Natural killer cell (primary cell): ENCODE data around the gene CYP2A6. TPM values are rescaled to one million over a fixed set of nuclear protein-coding genes. Genes with fewer than 3 reads are reported as not detected.
A peak's percentile ranks its signal among the peaks of the same experiment; 100 is the strongest.

Experiments
- ATAC-seq, 3 donors: fragments of 150-1000 bp in 2 of 3; fragments of 200-7000 bp in 1 of 3; cut with Tn5 transposase; 1 replicate in 1 of 3; 2 replicates in 2 of 3; pipeline ENCODE4 v1.10.0; 2021; ENCODE audit warnings: mild to moderate bottlenecking in 2 of 3, moderate library complexity in 2 of 3
- DNase-seq, 2 donors: peaks; one replicate each; pipeline versions ENCODE4 v3.0.0 to v3.0.0-alpha.2; 2013 to 2021; ENCODE audit warnings: mixed read lengths in 1 of 2
- H3K27ac ChIP-seq: one replicate; pipeline ENCODE4 v1.5.1; 2013; ENCODE audit warnings: mild to moderate bottlenecking, low read length
- H3K27me3 ChIP-seq: one replicate; pipeline ENCODE4 v1.6.1; 2013; ENCODE audit warnings: low read length; ENCODE audit not compliant: control insufficient read depth, insufficient read depth
- H3K36me3 ChIP-seq: one replicate; pipeline ENCODE4 v1.6.1; 2013; ENCODE audit warnings: low read length; ENCODE audit not compliant: control insufficient read depth, insufficient read depth
- H3K4me1 ChIP-seq: one replicate; pipeline ENCODE4 v1.6.1; 2013; ENCODE audit warnings: low read length; ENCODE audit not compliant: control insufficient read depth, insufficient read depth
- H3K4me3 ChIP-seq: one replicate; pipeline ENCODE4 v1.5.1; 2013; ENCODE audit warnings: low read length
- H3K9me3 ChIP-seq: one replicate; pipeline ENCODE4 v1.6.1; 2013; ENCODE audit warnings: low read length; ENCODE audit not compliant: control insufficient read depth, insufficient read depth
- H3K27ac Mint-ChIP-seq, 2 donors: one replicate each; pipeline ENCODE4 v1.8.0; 2022; ENCODE audit warnings: mild to moderate bottlenecking in 2 of 2, mixed read lengths in 2 of 2, moderate library complexity in 1 of 2
- H3K27me3 Mint-ChIP-seq, 2 donors: one replicate each; pipeline ENCODE4 v1.8.0; 2022; ENCODE audit warnings: low read depth in 2 of 2, mixed read lengths in 2 of 2
- H3K36me3 Mint-ChIP-seq: one replicate; pipeline ENCODE4 v1.8.0; 2022; ENCODE audit warnings: mixed read lengths
- H3K4me1 Mint-ChIP-seq, 2 donors: one replicate each; pipeline ENCODE4 v1.8.0; 2022; ENCODE audit warnings: mixed read lengths in 2 of 2
- H3K4me3 Mint-ChIP-seq: one replicate; pipeline ENCODE4 v1.8.0; 2022; ENCODE audit warnings: mild to moderate bottlenecking, moderate library complexity, mixed read lengths
- H3K9me3 Mint-ChIP-seq, 2 donors: one replicate each; pipeline ENCODE4 v1.8.0; 2022; ENCODE audit warnings: mixed read lengths in 2 of 2
- CTCF ChIP-seq: fragments of 200-600 bp; IDR thresholded peaks from one replicate; pipeline ENCODE4 v1.8.0; 2022; ENCODE audit warnings: antibody characterized with exemption
- WGBS: methylation state at CpG from one replicate; pipeline ENCODE4 v1.1.7; 2013; ENCODE audit warnings: missing lambda C conversion rate; ENCODE audit not compliant: insufficient coverage; 5-methylcytosine and 5-hydroxymethylcytosine counted together
- intact Hi-C: fragments of 100-400 bp; cut with micrococcal nuclease; formaldehyde crosslinking; loops from one replicate; pipeline ENCODE4 v1.14.2; 2022
- total RNA-seq, 4 donors: library from RNA; stranded (reverse); fragments of 120-200 nt in 1 of 4; gene quantifications; one replicate each; pipeline versions ENCODE4 v1.2.3 to v1.2.4, GENCODE V29; 2013 to 2022

Gene CYP2A6
- total RNA-seq, 3 donors from 2014 or later (not counting 1 experiment from before 2014, with no cell fraction given), result not detected

GRCh38 chr19:40804783-40805242 is 45.4 kb downstream of the CYP2A6 start:
- H3K27ac Mint-ChIP-seq, result peak overlapping the region; percentile 96 to 100

GRCh38 chr19:40803857-40804782 is 46.1 kb downstream of the CYP2A6 start:
- Mint-ChIP-seq H3K27me3 (no peaks in the 10 kb centered on the region), H3K27ac (peak overlapping the region; percentile 96 to 100), H3K36me3 (no peaks in the 10 kb centered on the region), H3K9me3 (no peaks in the 10 kb centered on the region), H3K4me3 (peak overlapping the region; percentile 95), H3K4me1 (peaks cover 83 to 89% of the 10 kb centered on the region in 2 donors)
- ATAC-seq (peak; percentile 2 to 15 (median 5)), DNase-seq (peak in 1 of 2 donors; percentile 88)
- peak overlapping the region; percentile 82 for H3K27ac ChIP-seq
- TF ChIP-seq CTCF, result no peak
- no peaks in the 10 kb centered on the region for H3K9me3 ChIP-seq
- peaks cover 40% of the 10 kb centered on the region for H3K36me3 ChIP-seq
- 83% methylated on average over 6 of the region's 6 CpGs for WGBS
- intact Hi-C loops, result no loop called here
- H3K4me3 ChIP-seq, result no peak overlapping the region
- H3K4me1 ChIP-seq, result peaks cover 89% of the 10 kb centered on the region
- H3K27me3 ChIP-seq, result no peaks in the 10 kb centered on the region

More at GRCh38 chr19:40804783-40805242, 45.4 kb downstream of the CYP2A6 start:
- no peak for ATAC-seq
- no peak for TF ChIP-seq CTCF
- Mint-ChIP-seq H3K27me3 (no peaks in the 10 kb centered on the region), H3K4me3 (peak overlapping the region; percentile 49), H3K9me3 (no peaks in the 10 kb centered on the region), H3K36me3 (no peaks in the 10 kb centered on the region), H3K4me1 (peaks cover 83 to 88% of the 10 kb centered on the region in 2 donors)
- intact Hi-C loops, result no loop called here
- H3K4me3 ChIP-seq, result no peak overlapping the region
- H3K27me3 ChIP-seq, result no peaks in the 10 kb centered on the region
- peaks cover 93% of the 10 kb centered on the region for H3K4me1 ChIP-seq
- peak in 1 of 2 donors; percentile 51 for DNase-seq
- H3K9me3 ChIP-seq, result no peaks in the 10 kb centered on the region
- 85% methylated on average over 7 of the region's 7 CpGs for WGBS
- H3K36me3 ChIP-seq, result peaks cover 44% of the 10 kb centered on the region
- peak overlapping the region; percentile 82 for H3K27ac ChIP-seq

GRCh38 chr19:40803170-40803856 is 46.9 kb downstream of the CYP2A6 start:
- no peak for ATAC-seq
- Histone ChIP-seq H3K27me3 (no peaks in the 10 kb centered on the region), H3K27ac (peak overlapping the region; percentile 82), H3K36me3 (peaks cover 33% of the 10 kb centered on the region), H3K9me3 (no peaks in the 10 kb centered on the region), H3K4me3 (no peak overlapping the region), H3K4me1 (peaks cover 86% of the 10 kb centered on the region)
- Mint-ChIP-seq H3K27me3 (no peaks in the 10 kb centered on the region), H3K4me1 (peaks cover 87 to 93% of the 10 kb centered on the region in 2 donors), H3K9me3 (no peaks in the 10 kb centered on the region), H3K27ac (peak overlapping the region; percentile 96 to 100), H3K36me3 (no peaks in the 10 kb centered on the region), H3K4me3 (peak overlapping the region; percentile 95)
- no peak for DNase-seq
- WGBS, result 76% methylated on average over 7 of the region's 9 CpGs
- intact Hi-C loops, result no loop called here
- no peak for TF ChIP-seq CTCF
